Endothelial cell of umbilical vein (primary cell): ENCODE data around the gene UBL3. TPM values are rescaled to one million over a fixed set of nuclear protein-coding genes. Genes with fewer than 3 reads are reported as not detected.

ENCODE experiments used
- BruUV-seq: library from RNA; stranded (reverse); fragments of 400-500 nt; replicated peaks from 2 replicates; lab custom pipeline; 2021; lab: Mats Ljungman, UMichigan
- CTCF ChIA-PET: fragments of 300-600, 350-600 bp; sonication (Branson Sonifier 250); formaldehyde crosslinking; loops from one replicate; lab custom pipeline; 2021; ENCODE audit warnings: antibody characterized with exemption, inconsistent platforms; lab: Charles Lee
- POLR2A ChIA-PET: fragments of 300-600, 350-600 bp; sonication (Branson Sonifier 250); formaldehyde crosslinking; loops from one replicate; lab custom pipeline; 2021; ENCODE audit warnings: antibody characterized with exemption, inconsistent platforms; lab: Charles Lee
- DNase-seq: peaks from one replicate; pipeline ENCODE4 v3.0.0-alpha.2; 2011; ENCODE audit warnings: low read depth, low spot score
- FAIRE-seq: peaks from 2 replicates; lab custom pipeline; 2011; peaks lifted over from hg19 to GRCh38; lab: Jason Lieb, UNC
- H2AFZ ChIP-seq: 2 replicates; pipeline ENCODE4 v1.6.0; 2012; ENCODE audit warnings: low read depth, low read length, control low read depth, inconsistent platforms
- H3K27ac ChIP-seq: 2 replicates; pipeline ENCODE4 v1.5.1; 2011; ENCODE audit warnings: low read depth, mild to moderate bottlenecking, control low read depth, low read length, moderate library complexity; ENCODE audit not compliant: insufficient read depth
- H3K27me3 ChIP-seq, 2 experiments: 2 replicates each; pipeline versions ENCODE4 v1.6.0 to v1.6.1; 2011; ENCODE audit warnings: low read length in 2 of 2, mixed read lengths in 1 of 2; ENCODE audit not compliant: control insufficient read depth in 2 of 2, insufficient read depth in 2 of 2
- H3K36me3 ChIP-seq, 2 experiments: 2 replicates in 1 of 2; 3 replicates in 1 of 2; pipeline ENCODE4 v1.5.1; 2011; ENCODE audit warnings: low read length in 2 of 2, mild to moderate bottlenecking in 1 of 2, moderate library complexity in 1 of 2; ENCODE audit not compliant: control insufficient read depth in 2 of 2, insufficient read depth in 2 of 2; ENCODE audit errors: extremely low read depth in 1 of 2
- H3K4me1 ChIP-seq: 3 replicates; pipeline ENCODE4 v1.5.1; 2011; ENCODE audit warnings: mild to moderate bottlenecking, low read length; ENCODE audit not compliant: control insufficient read depth, insufficient read depth; ENCODE audit errors: extremely low read depth
- H3K4me2 ChIP-seq: 2 replicates; pipeline ENCODE4 v1.6.1; 2011; ENCODE audit warnings: low read length, control low read depth, mixed read lengths; ENCODE audit not compliant: insufficient read depth
- H3K4me3 ChIP-seq, 3 experiments: fragments of 200-600 bp in 1 of 3; sonication (generic), shearing (Covaris generic) in 1 of 3; replicated peaks in 1 of 3; 2 replicates each; pipeline ENCODE4 v1.5.1; 2011 to 2016; ENCODE audit warnings: control low read depth in 3 of 3, low read length in 3 of 3, mild to moderate bottlenecking in 2 of 3, inconsistent platforms in 1 of 3, low read depth in 1 of 3, moderate library complexity in 1 of 3; ENCODE audit not compliant: insufficient read depth in 1 of 3
- H3K79me2 ChIP-seq: 2 replicates; pipeline ENCODE4 v1.6.0; 2012; ENCODE audit warnings: low read length, inconsistent platforms; ENCODE audit not compliant: control insufficient read depth, insufficient read depth
- H3K9ac ChIP-seq: replicated peaks from 2 replicates; pipeline ENCODE3; 2011; ENCODE audit warnings: low read length, control low read depth; ENCODE audit not compliant: insufficient read depth; ENCODE audit errors: extremely low read depth
- H3K9me1 ChIP-seq: replicated peaks from 3 replicates; pipeline ENCODE4 v1.6.0; 2011; ENCODE audit warnings: mild to moderate bottlenecking, low read length; ENCODE audit not compliant: control insufficient read depth, insufficient read depth; ENCODE audit errors: extremely low read depth
- H3K9me3 ChIP-seq: replicated peaks from 2 replicates; pipeline ENCODE4 v1.5.1; 2012; ENCODE audit warnings: low read length, inconsistent platforms; ENCODE audit not compliant: control insufficient read depth, insufficient read depth
- H4K20me1 ChIP-seq: replicated peaks from 2 replicates; pipeline ENCODE3; 2011; ENCODE audit warnings: mild to moderate bottlenecking, low read length; ENCODE audit not compliant: control insufficient read depth, insufficient read depth; ENCODE audit errors: extremely low read depth
- EZH2 ChIP-seq: IDR thresholded peaks from 2 replicates; pipeline ENCODE4 v1.6.1; 2012; ENCODE audit warnings: borderline replicate concordance, low read depth, mild to moderate bottlenecking, moderate library complexity, low read length, inconsistent platforms; ENCODE audit not compliant: severe bottlenecking
- FOS ChIP-seq: IDR thresholded peaks from 2 replicates; pipeline ENCODE4 v1.6.1; 2011; ENCODE audit warnings: mild to moderate bottlenecking, low read length, moderate library complexity, borderline replicate concordance; ENCODE audit not compliant: insufficient read depth
- GATA2 ChIP-seq: IDR thresholded peaks from 2 replicates; pipeline ENCODE4 v1.7.0; 2011; ENCODE audit warnings: low read depth, mild to moderate bottlenecking, moderate library complexity, mixed read lengths, low read length; ENCODE audit not compliant: insufficient read length, insufficient read depth
- JUN ChIP-seq: IDR thresholded peaks from 2 replicates; pipeline ENCODE4 v1.6.1; 2011; ENCODE audit warnings: borderline replicate concordance, low read depth; ENCODE audit not compliant: insufficient read length, insufficient read depth
- MYC ChIP-seq: IDR thresholded peaks from one replicate; pipeline ENCODE4 v1.6.1; 2011; ENCODE audit warnings: mild to moderate bottlenecking, low read depth, low read length
- POLR2A ChIP-seq: IDR thresholded peaks from 2 replicates; pipeline ENCODE4 v1.6.1; 2012; ENCODE audit warnings: low read depth, mild to moderate bottlenecking, control low read depth, low read length
- POLR2AphosphoS5 ChIP-seq: IDR thresholded peaks from 2 replicates; pipeline ENCODE4 v1.6.1; 2012; ENCODE audit warnings: low read depth, mild to moderate bottlenecking, control low read depth, low read length, moderate library complexity; ENCODE audit not compliant: insufficient read depth
- dilution Hi-C: fragments of 300-500 bp; cut with MboI; formaldehyde crosslinking; loops from one replicate; pipeline ENCODE4 v1.15.0; 2019; ENCODE audit warnings: low sequenced_read_pairs; ENCODE audit not compliant: extremely low pct_ligation_motif_present
- intact Hi-C: fragments of 100-400 bp; cut with micrococcal nuclease; formaldehyde crosslinking; loops from one replicate; pipeline ENCODE4 v1.10.0; 2022
- polyA plus RNA-seq, 4 experiments: library from polyadenylated mRNA; depleted of rRNA in 3 of 4; stranded (reverse) in 3 of 4; unstranded in 1 of 4; fragments of >200 nt; gene quantifications; 2 replicates each; pipeline versions ENCODE4 v1.2.1 to v1.2.3, GENCODE V29; 2011 to 2012; ENCODE audit warnings: missing spikeins in 1 of 4
- total RNA-seq: library from RNA; stranded (reverse); gene quantifications from 2 replicates; pipeline ENCODE4 v1.2.3, GENCODE V29; 2021
- TF ChIP-seq, protein P1 (sequence below): IDR thresholded peaks from 2 replicates; pipeline ENCODE4 v1.6.1; 2011; ENCODE audit not compliant: insufficient read depth, insufficient read length
- TF ChIP-seq, protein P2 (sequence below), 2 donors: IDR thresholded peaks; 1 replicate in 1 of 2; 2 replicates in 1 of 2; pipeline ENCODE4 v1.5.1; 2011; ENCODE audit warnings: low read length in 2 of 2, mild to moderate bottlenecking in 2 of 2, moderate library complexity in 2 of 2, control low read depth in 1 of 2, inconsistent platforms in 1 of 2, low read depth in 1 of 2; ENCODE audit not compliant: insufficient read depth in 1 of 2; ENCODE audit errors: extremely low read depth in 1 of 2

UBL3 gene
- total and polyA plus RNA-seq, 2 donors (not counting 3 experiments of a cell fraction or from before 2014, with no cell fraction given), result 4.8 to 11.8 TPM

- Histone ChIP-seq H3K27me3 (no peaks in the 10 kb centered on the region), H3K4me2 (no peak overlapping the region), H3K9me1 (no peaks in the 10 kb centered on the region), H2AFZ (no peak overlapping the region), H3K36me3 (no peaks in the 10 kb centered on the region), H3K9ac (no peak overlapping the region), H3K27ac (no peak overlapping the region), H4K20me1 (no peaks in the 10 kb centered on the region), H3K9me3 (no peaks in the 10 kb centered on the region), H3K79me2 (no peaks in the 10 kb centered on the region), H3K4me3 (no peak overlapping the region), H3K4me1 (no peaks in the 10 kb centered on the region)
- intact Hi-C loops (no loop called here), dilution Hi-C loops (no loop called here)
- DNase-seq (no peak), FAIRE-seq (no peak)
- ChIA-PET POLR2A (no interaction called here), CTCF (no interaction called here)
- no TSS peak for BruUV-seq
- TF ChIP-seq GATA2 (no peak), MYC (no peak), POLR2AphosphoS5 (no peak), POLR2A (no peak), FOS (no peak), JUN (no peak), EZH2 (no peak)
- TF ChIP-seq, protein P1, sequence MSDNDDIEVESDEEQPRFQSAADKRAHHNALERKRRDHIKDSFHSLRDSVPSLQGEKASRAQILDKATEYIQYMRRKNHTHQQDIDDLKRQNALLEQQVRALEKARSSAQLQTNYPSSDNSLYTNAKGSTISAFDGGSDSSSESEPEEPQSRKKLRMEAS, result no peak
- TF ChIP-seq, protein P2, sequence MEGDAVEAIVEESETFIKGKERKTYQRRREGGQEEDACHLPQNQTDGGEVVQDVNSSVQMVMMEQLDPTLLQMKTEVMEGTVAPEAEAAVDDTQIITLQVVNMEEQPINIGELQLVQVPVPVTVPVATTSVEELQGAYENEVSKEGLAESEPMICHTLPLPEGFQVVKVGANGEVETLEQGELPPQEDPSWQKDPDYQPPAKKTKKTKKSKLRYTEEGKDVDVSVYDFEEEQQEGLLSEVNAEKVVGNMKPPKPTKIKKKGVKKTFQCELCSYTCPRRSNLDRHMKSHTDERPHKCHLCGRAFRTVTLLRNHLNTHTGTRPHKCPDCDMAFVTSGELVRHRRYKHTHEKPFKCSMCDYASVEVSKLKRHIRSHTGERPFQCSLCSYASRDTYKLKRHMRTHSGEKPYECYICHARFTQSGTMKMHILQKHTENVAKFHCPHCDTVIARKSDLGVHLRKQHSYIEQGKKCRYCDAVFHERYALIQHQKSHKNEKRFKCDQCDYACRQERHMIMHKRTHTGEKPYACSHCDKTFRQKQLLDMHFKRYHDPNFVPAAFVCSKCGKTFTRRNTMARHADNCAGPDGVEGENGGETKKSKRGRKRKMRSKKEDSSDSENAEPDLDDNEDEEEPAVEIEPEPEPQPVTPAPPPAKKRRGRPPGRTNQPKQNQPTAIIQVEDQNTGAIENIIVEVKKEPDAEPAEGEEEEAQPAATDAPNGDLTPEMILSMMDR (IDR thresholded peaks at IDR 0.05; ENCODE audit: extremely low read depth in 1 of 2, insufficient read depth in 1 of 2, low read depth in 1 of 2, low read length in 2 of 2), result no peak
These were observed 91.8 kb downstream of the UBL3 start for GRCh38 chr13:29758531-29759114.
